Breast epithelium (tissue), 4 donors: ENCODE results near the gene SPDYE4. TPM values are rescaled to one million over a fixed set of nuclear protein-coding genes. Genes with fewer than 3 reads are reported as not detected.

Source experiments
- DNase-seq, 2 donors: peaks; one replicate each; pipeline ENCODE4 v3.0.0-alpha.2; 2019; ENCODE audit warnings: low spot score in 2 of 2
- H3K27ac ChIP-seq, 2 donors: fragments of 200-600 bp; sonication (generic) in 1 of 2; one replicate each; pipeline ENCODE4 v1.5.1; 2016 to 2019; ENCODE audit warnings: mild to moderate bottlenecking in 1 of 2
- H3K27me3 ChIP-seq, 2 donors: fragments of 200-600 bp; sonication (generic) in 1 of 2; one replicate each; pipeline versions ENCODE4 v1.5.1 to v1.6.0; 2017 to 2019; ENCODE audit warnings: control low read depth in 1 of 2, mild to moderate bottlenecking in 1 of 2
- H3K36me3 ChIP-seq: fragments of 200-600 bp; one replicate; pipeline ENCODE4 v1.5.1; 2019
- H3K4me1 ChIP-seq, 2 donors: fragments of 200-600 bp; sonication (generic); one replicate each; pipeline ENCODE4 v1.5.1; 2016 to 2019; ENCODE audit warnings: control low read depth in 1 of 2
- H3K4me3 ChIP-seq, 3 donors: fragments of 200-600 bp; sonication (generic); 1 replicate in 2 of 3; 2 replicates in 1 of 3; pipeline ENCODE4 v1.5.1; 2016 to 2019; ENCODE audit warnings: mild to moderate bottlenecking in 3 of 3, moderate library complexity in 2 of 3
- H3K9me3 ChIP-seq, 2 donors: fragments of 200-600 bp; sonication (generic) in 1 of 2; one replicate each; pipeline ENCODE4 v1.5.1; 2016 to 2019; ENCODE audit warnings: control low read depth in 1 of 2
- CTCF ChIP-seq, 3 donors: fragments of 450-650 bp; IDR thresholded peaks; one replicate each; pipeline ENCODE4 v1.5.1; 2016 to 2017; ENCODE audit warnings: antibody characterized with exemption in 3 of 3, mild to moderate bottlenecking in 3 of 3, moderate library complexity in 3 of 3
- POLR2A ChIP-seq: fragments of 450-650 bp; IDR thresholded peaks from one replicate; pipeline ENCODE4 v1.6.1; 2016; ENCODE audit warnings: antibody characterized with exemption, mild to moderate bottlenecking, moderate library complexity
- POLR2AphosphoS5 ChIP-seq, 3 donors: sonication (generic); formaldehyde crosslinking; IDR thresholded peaks; one replicate each; pipeline ENCODE4 v1.6.1; 2017; ENCODE audit warnings: antibody characterized with exemption in 3 of 3
- intact Hi-C: fragments of 100-400 bp; cut with DNase I; formaldehyde crosslinking; loops from one replicate; pipeline ENCODE4 v1.15.1; 2023; ENCODE audit warnings: low total_unique reads
- total RNA-seq, 3 donors: library from RNA; depleted of rRNA; stranded (reverse); fragments of >200 nt; gene quantifications; one replicate each; pipeline ENCODE4 v1.1.0, GENCODE V29; 2016

Gene SPDYE4
- total RNA-seq, 3 donors from 2014 or later: not detected

- no peak for TF ChIP-seq POLR2AphosphoS5 (IDR thresholded peaks at IDR 0.05)
- no peak for TF ChIP-seq CTCF (IDR thresholded peaks at IDR 0.05)
- no peak overlapping the region for H3K27ac ChIP-seq
- H3K4me1 ChIP-seq: no peaks in the 10 kb centered on the region
- no peaks in the 10 kb centered on the region for H3K36me3 ChIP-seq
- intact Hi-C loops: no loop called here
- no peaks in the 10 kb centered on the region for H3K9me3 ChIP-seq
- no peak overlapping the region for H3K4me3 ChIP-seq
- DNase-seq: no peak
- no peaks in the 10 kb centered on the region for H3K27me3 ChIP-seq
These were observed 3.7 kb upstream of the SPDYE4 start for GRCh38 chr17:8762012-8762411.

GRCh38 chr17:8757189-8757588, 1.2 kb downstream of the SPDYE4 start:
- H3K27me3 ChIP-seq: no peaks in the 10 kb centered on the region
- no peaks in the 10 kb centered on the region for H3K36me3 ChIP-seq
- TF ChIP-seq POLR2A: no peak
- TF ChIP-seq POLR2AphosphoS5 (IDR thresholded peaks at IDR 0.05): no peak
- TF ChIP-seq CTCF (IDR thresholded peaks at IDR 0.05): no peak
- no peak overlapping the region for H3K27ac ChIP-seq
- H3K4me3 ChIP-seq: no peak overlapping the region
- DNase-seq: no peak
- H3K9me3 ChIP-seq: no peaks in the 10 kb centered on the region
- intact Hi-C loops: no loop called here
- no peaks in the 10 kb centered on the region for H3K4me1 ChIP-seq

GRCh38 chr17:8755590-8756255, 2.6 kb downstream of the SPDYE4 start:
- Histone ChIP-seq H3K27ac (no peak overlapping the region), H3K36me3 (no peaks in the 10 kb centered on the region), H3K4me3 (no peak overlapping the region), H3K4me1 (no peaks in the 10 kb centered on the region), H3K27me3 (no peaks in the 10 kb centered on the region), H3K9me3 (no peaks in the 10 kb centered on the region)
- DNase-seq: no peak
- TF ChIP-seq CTCF (IDR thresholded peaks at IDR 0.05): no peak
- TF ChIP-seq POLR2A: no peak
- no peak for TF ChIP-seq POLR2AphosphoS5 (IDR thresholded peaks at IDR 0.05)
- intact Hi-C loops: no loop called here

GRCh38 chr17:8754890-8755289, 3.5 kb downstream of the SPDYE4 start:
- intact Hi-C loops: no loop called here
- H3K9me3 ChIP-seq: no peaks in the 10 kb centered on the region
- no peaks in the 10 kb centered on the region for H3K27me3 ChIP-seq
- no peak overlapping the region for H3K27ac ChIP-seq
- no peak overlapping the region for H3K4me3 ChIP-seq
- H3K4me1 ChIP-seq: no peaks in the 10 kb centered on the region
- no peak for TF ChIP-seq CTCF (IDR thresholded peaks at IDR 0.05)
- TF ChIP-seq POLR2A: no peak
- TF ChIP-seq POLR2AphosphoS5 (IDR thresholded peaks at IDR 0.05): no peak
- H3K36me3 ChIP-seq: no peaks in the 10 kb centered on the region
- no peak for DNase-seq

- Histone ChIP-seq H3K4me1 (no peaks in the 10 kb centered on the region), H3K4me3 (no peak overlapping the region), H3K36me3 (no peaks in the 10 kb centered on the region), H3K27me3 (no peaks in the 10 kb centered on the region), H3K9me3 (no peaks in the 10 kb centered on the region), H3K27ac (no peak overlapping the region)
- DNase-seq: no peak
- no peak for TF ChIP-seq POLR2AphosphoS5 (IDR thresholded peaks at IDR 0.05)
- TF ChIP-seq POLR2A: no peak
- TF ChIP-seq CTCF (IDR thresholded peaks at IDR 0.05): peak in 1 of 3 donors; percentile 19
- intact Hi-C loops: no loop called here
These were observed 4.3 kb downstream of the SPDYE4 start for GRCh38 chr17:8753976-8754440.
